HG03575 (cell line): ENCODE data around the gene CTDP1.

Experiments used
- ATAC-seq: cut with Tn5 transposase; IDR thresholded peaks from one replicate; pipeline ENCODE4 v1.9.1; 2021; ENCODE audit not compliant: unreplicated experiment, insufficient number of reproducible peaks, low FRiP score; ENCODE audit errors: extremely low read depth

Gene CTDP1

DNA sequence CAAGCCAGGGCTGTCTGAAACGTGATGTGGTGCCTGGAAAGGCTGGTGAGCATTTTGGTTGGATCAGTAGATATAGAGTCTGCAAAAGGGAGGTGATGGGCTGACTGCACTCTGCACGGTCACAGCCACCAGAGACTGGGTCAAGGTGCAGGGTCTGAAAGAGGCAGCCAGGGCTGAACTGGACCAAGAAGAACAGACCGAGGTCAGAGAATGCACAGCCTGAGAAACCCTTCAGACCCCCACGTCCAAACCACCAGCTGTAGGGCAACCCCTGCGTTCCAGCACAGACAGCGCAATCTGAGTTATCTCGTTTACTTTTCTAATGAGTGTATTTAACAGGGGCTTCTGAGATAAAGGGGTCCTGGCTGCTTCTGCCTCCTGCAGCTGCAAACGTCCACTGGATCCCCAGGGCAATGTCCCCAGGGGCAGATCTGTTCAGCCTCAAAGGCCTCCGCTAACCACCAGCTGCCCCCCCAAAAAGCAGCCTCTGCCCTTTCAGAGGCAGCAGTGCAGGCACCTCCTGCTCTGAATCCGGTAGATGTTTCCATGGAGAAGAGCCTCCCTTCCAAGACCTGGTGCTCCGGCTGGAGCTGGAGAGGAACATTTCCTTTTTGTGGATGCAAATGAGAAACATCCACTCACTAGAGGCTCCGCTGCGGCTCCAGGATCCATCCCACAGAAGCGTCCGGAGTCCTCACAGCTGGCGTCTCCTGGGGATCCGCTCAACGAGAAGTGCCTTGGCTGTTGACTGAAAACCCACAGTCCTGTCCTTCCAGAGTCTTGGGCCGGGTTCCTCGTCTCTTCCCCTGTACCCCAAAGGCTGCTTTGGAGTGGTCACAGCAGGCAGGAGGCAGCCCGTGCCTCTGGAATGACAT, 117.2 kb downstream of the CTDP1 start:
- no peak for ATAC-seq

DNA sequence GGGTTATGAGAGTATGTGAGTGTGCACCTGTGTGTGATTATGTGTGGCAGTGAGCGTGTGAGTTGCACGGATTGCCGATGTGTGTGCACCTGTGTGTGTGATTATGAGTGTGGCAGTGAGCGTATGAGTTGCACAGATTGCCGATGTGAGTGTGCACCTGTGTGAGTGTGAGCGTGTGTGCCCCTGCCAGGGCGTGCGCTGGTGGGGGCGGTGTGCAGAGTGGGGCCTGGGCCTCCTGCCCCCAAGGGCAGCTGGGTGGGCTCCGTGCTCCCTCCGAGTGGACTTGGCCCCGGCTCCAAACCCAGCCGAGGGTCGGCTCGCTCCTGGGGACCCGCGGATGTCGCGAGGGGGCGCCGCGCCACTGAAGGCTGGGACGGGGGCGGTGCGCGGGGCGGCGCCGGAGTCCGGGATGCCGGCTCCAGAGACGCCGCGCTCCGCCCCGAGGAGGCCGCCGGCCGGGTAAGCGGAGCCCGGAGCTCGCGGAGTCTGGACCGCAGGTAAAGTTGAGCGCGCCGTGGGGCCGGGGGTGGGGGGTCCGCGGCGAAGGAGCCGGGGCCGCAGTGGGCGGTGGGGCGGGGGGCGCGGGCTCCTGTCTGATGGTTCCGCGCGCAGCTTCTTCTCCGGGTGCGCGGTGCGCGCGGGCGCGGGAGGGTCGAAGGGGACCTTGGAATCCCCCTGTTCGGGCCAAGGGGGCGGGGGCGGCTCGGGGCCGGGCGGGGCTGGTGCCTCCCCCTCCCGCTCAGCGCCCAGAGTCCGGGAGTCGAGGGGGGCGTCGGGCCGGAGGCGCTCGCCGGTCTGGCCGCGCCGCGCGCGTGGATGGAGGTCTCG, 118.1 kb downstream of the CTDP1 start, which contains the start of gene KCNG2:
TSS of gene KCNG2 (plus strand) at position 421 of the 828 bp plus-strand sequence. CDS start 65,730 bp downstream, outside the sequence.
- no peak for ATAC-seq

DNA sequence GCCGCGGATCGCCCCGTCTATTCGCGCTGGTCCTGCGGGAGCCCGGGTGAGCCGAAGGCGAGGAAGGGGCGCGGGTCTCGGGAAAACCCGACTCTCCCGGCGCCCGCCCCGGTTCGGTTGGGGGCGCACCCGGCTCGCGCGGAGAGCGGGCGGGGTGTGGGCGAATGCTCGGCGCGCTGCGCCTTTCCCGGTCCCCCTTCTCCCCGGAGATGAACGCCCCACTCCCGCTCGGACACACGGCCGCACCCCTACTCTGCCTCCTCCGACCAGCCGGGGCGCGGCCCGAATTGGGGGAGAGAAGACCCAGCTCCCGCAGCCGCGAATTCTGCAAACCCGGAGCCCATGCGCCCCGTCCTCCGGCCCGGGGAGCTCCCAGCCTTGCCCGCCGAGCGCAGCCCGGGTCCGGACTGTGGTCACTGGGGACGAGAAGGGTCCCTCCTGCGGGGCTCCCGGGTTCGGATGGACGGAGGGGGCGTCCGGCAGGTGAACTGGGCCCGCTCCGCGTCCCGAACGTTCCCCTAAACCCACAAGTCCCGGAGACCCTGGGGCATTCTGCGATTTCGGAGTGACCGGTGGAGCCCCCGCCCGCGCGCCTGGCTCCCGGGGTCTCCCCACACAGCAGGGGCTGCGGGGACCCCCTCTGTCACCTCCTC, 118.9 kb downstream of the CTDP1 start:
- ATAC-seq, result no peak

DNA sequence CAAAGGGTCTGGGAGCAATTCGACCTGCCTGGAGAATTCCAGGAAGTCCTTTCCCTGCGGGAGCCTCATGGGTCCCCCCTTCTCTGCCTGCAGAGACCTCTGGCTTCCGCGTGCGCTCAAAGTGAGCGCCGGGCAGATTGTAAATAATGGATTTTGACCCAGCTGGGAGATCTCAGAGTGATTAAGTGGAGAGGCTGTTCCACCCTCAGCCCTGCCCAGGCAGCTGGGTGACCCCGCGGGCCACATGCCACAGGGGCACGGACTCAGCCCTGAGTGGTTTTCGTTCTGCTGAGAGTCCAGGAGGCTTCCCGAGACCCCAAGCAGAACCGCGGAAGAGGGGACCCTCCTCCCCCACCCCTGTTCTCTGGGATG, 119.4 kb downstream of the CTDP1 start:
- no peak for ATAC-seq

DNA sequence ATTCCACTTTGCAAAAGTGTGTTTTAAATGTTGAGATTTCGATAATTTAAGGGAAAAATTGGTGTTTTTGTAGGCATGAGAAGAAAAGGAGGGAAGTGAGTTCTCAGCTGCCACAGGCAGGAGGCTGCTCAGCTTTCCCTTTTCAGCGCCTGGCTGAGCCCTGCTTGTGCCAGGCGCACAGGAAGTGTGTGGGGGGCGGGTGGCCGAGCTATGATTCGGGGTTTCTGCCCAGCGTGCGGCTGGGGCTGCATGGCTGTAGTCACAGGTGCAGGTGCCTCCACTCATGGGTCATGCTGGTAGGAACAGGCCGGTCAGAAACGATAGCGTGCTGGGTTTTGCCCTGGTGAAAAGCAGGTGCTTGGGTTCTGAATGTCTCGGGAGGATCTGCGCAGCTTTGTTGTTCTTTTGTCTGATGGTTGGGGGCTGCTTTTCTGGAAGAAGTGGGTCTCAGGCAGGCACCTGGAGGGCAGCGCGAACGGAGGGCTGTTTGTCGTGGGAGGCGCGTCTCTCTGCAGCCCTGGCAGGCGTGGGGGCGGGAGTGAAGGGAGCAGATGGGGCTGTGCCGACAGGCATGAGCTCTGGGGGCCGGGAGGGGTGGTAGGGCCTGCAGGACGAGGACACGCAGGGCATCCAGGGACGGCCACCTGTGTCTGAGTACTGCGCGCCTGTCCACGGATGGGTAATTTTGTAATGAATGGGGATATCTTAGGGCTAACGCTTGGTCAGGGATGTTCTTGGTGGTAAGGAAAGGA, 120.2 kb downstream of the CTDP1 start:
- no peak for ATAC-seq

DNA sequence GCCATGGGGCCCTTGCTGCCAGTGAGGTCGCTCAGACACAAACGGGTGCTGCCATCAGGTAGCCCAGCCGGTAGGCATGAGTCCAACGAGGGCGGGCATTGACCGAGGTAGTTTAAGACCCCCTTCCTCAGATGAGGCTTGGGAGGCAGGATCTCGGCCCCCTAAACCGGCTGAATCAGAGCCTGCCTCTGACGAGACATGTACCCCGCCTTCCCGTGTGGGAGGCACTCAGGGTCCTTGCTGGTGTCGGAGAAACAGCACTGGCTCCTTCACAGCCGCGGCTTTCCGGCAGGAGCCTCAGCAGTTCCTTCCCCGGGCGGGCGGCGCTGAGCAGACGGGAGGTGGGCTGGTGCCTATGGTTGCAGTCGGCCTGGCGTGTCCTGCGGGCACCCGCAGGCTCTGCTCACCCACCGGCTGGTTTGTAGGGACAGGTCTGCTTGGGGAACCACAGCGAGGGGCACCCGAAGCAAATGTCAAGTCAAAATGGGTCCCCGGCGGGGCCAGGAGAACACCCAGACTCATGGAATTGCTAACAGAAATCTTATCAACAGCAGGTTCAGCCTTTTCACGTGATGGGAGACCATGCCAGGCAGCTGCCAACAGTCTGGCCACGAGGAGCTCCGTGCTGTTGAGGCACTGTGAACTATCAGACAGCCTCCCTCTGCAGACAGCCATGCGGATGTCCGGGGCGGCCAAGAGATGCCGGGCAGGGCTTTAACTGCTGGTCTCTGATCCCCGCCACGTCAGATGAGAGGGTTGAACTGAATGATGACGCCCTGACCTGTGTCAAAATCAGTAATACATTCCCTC, 121.0 kb downstream of the CTDP1 start:
- ATAC-seq, result no peak

DNA sequence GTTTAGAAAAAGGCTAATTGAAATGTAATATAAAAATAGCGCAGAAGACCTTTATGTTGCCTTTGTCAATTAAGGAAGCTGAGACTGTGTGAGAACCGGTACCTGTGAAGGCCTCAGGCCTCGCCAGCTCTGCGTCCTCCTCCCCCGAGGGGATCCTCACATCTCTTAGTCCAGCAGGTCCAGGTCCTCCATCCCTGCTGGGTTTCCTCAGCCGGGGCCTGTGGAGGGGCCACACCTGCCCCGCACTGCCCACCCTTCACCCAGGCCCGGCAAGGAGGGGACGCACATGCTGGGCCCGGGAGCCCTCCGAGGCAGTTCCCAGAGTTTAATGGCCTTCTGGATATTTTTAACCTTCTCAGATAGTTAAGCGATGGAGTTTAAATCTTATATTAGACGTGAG, 121.6 kb downstream of the CTDP1 start:
- ATAC-seq, result no peak

DNA sequence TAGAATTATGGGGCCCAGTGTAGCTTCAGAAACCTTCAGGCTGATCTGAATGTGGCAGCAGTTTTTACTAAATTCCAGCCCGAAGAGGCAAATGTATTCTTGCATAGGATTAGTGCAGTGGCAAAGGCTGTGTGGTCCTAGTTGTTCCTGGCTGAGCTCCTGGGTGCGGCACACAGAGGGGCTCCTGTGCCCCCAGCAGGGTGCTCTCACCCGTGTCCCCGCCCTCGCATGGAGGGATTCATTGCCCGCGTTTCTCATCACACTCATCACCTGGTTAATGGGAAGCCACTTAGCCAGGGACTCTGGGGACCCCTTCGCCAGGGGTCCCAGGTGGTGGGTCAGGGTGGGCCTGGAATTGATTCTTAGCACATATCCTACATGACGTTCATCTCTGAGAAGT, 122.0 kb downstream of the CTDP1 start:
- no peak for ATAC-seq

DNA sequence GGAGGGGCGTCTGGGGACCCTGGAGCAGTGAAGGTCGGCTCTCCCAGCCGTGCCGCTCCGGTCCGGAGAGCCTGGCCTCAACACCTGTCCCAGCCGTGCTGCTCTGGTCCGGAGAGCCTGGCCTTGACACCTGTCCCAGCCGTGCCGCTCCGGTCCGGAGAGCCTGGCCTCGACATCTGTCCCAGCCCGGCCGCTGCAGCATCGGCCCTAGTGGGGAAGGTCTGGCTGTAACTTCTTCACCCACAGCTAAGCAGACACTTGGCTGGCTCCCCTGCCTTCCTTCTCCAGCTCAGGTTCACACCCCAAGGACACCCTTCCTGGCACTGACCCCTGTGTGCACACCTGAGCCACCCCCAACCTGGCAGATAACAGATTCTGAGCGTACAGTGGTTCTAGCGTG, 122.7 kb downstream of the CTDP1 start:
- no peak for ATAC-seq

DNA sequence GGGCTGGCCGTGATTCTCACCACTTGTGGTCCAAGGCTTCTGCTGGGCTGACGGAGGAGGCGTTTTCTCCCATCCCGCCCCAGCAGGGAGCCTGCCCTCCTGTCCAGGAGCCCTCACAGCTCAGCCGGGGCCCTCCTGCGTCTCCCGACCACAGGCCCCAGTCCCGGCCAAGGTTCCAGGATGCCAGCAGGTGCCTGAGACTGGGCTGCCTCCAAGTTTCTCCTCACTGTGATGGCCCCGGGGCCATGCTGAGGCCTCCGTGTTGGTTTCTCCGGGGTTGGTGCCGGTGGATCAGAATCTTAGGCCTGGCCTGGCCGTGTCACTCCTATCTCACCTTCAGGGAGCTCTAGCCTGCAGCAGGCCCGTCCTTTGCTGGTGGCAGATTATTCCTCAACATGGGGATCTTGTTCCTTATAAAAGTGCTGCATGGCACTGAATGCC, 124.0 kb downstream of the CTDP1 start:
- ATAC-seq, result no peak
